ENCODE results near the gene INPP4B.

INPP4B gene

DNA sequence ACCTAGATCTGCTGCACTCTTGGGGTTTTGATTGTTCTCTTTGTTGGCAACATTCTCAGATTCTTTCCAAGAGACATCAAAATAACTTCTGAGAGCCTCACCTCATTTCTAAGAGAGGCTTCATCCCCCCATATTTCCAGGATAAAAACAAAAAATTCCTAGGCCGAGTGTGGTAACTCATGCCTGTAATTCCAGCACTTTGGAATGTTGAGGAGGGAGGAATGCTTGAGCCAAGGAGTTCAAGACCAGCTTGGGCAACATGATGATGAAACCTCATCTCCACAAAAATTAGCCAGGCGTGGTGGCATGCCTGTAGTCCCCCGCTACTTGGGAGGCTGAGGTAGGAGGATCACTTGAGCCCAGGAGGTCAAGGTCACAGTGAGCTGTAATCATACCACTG lies 477.0 kb downstream of the INPP4B start:
- no peak for DNase-seq

DNA sequence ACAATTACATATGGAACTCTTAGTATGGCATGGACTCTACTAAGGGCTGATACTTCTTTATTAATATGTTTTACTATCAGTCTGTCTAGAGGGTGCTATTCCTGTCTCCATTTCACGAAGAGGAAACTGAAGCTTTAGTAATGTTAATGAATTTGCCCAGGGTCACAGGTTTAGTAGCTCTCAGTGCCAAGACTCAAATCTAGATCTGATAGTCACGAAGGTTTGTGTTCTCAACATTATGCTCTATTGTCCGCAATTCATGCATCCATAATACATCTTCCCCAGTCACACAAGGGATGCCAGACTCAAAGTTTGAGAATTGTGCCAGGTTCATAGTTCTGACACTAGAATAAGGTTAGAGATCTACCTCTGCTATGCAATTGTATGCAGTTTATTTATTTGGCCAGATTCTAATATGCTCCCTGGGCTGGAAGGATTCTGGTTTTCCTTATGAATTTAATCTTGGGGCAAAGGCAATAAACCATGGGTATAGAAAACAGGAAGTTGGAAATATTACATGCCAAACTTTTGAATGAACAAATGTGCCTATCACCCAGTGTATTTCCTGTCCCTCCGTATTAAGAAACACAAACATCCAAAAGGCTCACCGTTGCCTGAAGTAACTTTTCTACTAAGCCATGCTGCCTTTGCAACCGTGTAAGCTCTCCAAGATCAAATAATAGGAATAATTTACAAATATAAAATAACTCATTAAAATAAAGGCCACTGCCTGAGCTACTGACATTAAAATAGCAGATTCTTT lies 478.5 kb downstream of the INPP4B start:
- no peak for DNase-seq

GRCh38 chr4:142366769-142367181 lies 479.3 kb downstream of the INPP4B start:
- no peak for DNase-seq

DNA sequence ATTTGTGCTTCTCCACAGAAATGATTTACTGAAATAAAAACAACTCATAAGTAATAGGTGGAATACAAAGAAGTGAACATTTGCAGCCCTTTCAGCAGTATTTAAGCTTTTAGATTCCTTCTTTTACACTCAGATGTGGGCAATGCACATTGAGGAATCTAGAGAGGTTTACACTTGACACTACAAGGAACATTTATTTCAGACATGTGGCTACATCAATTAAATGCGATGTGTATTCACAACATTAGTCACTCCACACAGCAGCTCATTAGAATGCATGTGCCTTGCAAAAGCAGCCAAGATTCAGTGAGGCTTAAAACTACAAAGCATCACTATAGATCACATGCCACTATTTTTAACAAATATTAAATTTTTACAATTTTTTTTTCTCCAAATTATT lies 480.7 kb downstream of the INPP4B start:
- no peak for DNase-seq

DNA sequence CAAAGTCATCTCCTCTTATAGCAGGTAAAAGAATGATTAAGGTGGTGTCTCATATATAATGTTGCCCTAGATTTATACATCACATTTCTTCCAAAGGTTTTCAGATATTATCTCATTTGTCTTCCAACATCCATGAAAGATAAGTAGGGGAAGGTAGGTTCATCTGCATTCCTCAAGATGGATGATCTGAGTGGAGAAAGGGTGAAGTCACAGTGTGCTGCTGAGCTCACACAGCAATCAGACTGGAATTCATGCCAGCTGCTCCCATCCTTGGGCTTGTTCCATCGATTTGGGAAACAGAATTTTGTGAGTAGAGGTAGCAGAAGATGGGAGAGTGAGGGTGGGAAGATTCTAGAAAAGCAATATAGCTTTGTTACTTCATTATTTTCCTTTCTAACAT lies 482.4 kb downstream of the INPP4B start:
- no peak for DNase-seq

DNA sequence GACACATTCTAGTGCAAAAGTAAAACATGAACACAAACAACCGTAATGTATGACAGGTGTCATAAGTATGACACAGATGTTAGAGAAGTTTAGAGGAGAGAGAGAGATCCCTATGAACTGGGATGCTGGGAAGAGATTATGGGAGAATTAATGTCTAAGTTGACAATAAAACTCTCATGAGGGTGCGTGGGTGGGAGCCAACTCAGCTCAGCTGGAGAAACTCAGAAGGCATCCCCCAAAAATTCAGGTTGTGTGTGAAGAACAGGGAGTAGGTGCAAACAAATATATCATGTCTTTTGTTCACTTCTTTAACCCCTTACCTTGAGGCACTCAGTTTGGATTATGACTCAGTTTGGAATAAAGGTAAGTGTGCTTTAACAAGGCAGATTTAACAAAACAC lies 484.1 kb downstream of the INPP4B start:
- no peak for DNase-seq

GRCh38 chr4:142360657-142361056 lies 485.4 kb downstream of the INPP4B start:
- no peak for DNase-seq

- DNase-seq, result no peak
These were observed 487.4 kb downstream of the INPP4B start for GRCh38 chr4:142358656-142359055.

DNA sequence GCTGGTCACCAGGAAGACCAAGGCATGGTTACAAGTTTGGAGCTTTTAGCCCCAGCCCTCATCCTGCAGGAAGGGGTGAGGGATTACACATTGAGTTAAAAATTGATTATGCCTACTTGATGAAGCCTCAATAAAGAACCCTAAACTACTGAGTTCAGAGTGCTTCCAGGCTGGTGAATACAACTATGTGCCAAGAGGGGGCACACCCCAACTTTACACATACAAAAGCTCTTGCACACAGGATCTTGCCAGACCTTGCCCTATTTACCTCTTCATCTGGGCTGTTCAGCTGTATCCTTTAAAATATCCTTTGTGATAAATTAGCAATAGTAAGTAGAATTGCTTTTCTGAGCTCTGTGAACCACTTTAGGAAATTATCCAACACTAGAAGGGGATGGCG lies 489.3 kb downstream of the INPP4B start:
- no peak for DNase-seq

DNA sequence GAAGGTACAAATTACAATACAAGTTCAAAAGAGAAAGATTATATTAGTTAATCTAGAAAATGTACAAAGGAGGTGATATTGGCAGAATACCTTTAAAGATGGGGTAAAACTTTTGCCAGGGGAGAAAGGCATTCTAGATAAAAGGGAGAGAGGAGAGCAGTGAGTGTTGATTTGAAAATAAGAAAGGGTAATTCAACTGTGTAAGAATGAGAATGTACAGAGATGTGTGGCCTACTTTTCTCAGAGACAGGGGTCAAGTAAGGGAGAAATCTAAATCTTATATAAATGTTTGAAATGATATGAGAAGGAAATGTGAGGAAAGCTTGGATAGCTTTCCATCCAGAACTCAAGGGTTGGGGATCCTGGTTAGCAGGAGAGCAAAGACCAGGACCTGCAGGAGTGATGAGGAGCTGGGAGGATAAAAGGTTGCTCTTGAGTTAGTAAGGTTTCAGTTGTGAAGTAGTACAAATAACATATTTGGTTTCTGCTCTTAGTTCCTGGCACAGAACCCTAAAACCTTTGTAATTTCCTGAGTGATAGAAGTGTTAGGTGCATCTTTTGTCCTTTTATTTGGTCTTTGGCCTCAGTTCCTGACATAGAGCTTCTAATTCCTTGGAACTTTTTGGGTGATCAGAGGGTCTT lies 489.9 kb downstream of the INPP4B start:
- DNase-seq, result no peak

DNA sequence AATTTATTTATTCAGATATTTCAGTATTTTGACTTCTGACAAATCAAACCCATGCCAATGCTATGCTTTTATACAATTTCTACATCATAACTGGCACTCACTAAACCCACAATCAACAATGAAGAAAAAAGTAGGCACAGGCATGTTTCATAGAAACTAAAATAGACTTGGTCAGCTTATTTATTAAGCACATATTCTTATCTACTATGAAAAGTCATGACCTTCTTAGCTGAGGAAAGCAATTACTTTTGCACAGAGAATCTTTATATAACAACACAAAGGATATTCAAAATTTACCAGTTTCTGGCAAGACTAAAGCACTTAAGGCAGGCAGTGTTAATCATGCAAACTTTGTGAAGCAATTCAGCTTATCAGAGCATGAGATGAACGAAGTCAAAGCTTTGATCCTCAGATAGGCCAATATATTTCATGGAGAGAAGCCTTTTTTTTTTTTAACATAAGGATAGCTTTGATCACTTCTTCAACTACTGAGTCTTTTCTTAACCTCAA lies 490.6 kb downstream of the INPP4B start:
- no peak for DNase-seq

- DNase-seq, result no peak
These were observed 491.2 kb downstream of the INPP4B start for GRCh38 chr4:142354794-142355420.

DNA sequence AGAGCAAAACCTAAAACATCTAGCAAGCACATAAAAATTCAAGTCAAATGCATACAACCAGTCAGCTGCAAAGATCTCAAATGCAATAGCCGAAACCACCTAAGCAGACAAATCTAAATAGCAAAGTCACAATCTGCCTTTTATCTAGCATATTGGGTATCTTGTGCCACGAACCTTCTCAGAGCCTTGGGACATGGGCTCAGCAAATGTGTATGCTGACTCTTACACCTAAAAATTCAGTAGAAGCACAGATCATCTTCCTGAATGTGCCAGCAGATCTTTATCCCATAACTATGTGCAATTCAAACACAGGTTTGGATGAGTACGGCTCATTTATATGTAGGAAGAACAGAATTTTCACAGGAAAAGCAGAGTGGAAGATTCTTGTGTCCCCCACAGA lies 492.1 kb downstream of the INPP4B start:
- no peak for DNase-seq

DNA sequence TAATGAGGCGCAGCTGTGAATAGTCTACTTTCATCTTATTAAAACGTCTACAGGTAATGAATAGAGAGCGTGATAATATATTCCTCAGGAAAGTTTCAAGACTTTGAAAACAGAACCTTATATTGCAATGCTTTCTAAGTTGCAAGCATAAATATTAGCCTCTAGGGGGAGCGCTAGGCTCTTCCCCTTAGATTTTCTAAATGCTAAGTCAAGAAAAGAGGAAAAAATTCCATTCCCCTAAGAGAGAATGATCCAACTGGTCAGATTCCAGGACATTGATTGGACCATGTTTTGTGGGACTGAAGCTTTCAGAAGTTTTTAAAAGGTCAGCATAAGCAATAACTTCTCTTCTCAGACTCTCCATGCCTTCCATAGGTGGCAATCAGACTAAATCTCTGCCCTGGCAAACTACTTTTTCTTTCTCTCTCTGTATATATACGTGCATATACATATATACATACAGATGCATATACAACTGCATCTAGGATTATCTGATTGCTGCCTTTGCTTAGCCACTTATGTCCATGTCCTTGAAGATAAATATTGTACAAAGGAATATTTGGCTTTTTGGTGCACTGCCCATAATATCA lies 492.9 kb downstream of the INPP4B start:
- DNase-seq, result no peak

DNA sequence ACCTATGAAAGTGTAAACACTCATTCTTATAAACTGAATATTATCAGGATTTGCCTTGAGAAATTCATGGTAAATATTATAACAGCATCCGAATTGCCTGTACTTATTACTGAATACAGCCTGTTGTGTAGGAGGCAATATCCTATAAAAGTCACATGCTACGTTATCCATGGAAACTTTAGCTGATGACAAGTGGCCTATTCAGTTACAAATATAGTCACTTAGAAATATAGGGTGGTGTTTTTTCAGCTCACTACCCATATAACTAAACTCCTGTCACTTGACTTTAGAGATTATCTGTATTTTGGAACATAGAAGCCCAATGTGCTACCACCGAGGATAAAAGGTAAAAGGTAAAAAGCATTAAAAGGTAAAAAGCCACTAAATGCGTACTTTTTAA lies 493.4 kb downstream of the INPP4B start:
- DNase-seq, result no peak

DNA sequence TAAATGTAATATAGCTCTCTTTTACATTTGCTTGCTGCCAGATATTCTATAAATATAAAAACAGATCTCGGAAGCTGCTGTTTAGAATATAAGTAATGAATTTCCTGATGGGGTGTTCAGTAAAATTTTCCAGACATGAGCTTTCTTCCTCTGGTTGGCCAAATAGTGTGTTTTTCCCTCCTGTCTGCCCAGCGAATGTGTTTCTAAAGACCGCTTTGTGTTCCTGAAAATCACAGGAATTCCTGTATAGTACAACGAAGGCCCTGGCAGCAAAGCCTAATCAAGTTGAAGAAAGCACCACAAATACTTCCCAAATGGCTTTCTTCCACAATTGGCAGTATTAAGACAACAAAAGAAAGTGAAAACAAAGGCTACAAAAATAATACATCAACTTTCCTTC lies 494.1 kb downstream of the INPP4B start:
- no peak for DNase-seq

DNA sequence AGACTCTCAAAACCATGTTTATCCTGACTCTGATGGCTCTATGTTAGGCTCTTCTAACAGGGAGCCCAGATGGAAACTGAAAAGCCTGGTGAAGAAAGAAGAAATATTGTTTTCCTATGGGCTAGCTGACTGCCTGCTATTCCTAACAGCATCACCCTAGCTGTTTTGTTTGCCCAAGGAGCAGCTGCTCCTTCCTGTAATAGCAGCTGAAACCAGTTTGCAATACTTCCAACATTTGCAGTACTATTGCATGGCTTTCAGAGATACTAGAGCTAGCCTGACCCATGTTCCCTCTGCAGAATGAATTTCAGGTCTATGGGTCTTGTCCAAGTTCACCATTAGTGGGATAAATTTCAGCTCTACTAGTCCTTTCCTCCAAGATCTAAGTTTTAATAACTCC lies 495.2 kb downstream of the INPP4B start:
- DNase-seq, result no peak

GRCh38 chr4:142348613-142349021 lies 497.5 kb downstream of the INPP4B start:
- DNase-seq, result no peak

DNA sequence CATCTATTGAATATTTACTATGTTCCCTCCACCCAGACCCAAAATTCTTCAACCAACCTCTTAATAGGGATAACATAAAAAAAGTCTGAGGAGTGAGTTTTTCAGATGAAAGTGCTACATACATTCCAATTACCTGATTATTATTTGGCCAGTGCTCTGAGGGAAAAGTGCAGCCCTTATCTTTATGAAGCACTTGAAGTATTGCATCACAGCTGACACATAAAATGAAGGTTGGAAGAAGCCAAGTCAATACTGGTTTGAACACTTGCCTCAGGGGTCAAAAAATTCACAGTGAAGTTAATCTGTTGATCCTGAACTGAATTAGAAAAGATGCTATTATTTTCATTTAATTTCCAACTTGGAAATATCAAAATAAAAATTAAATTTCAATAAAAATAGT lies 498.9 kb downstream of the INPP4B start:
- DNase-seq, result no peak

- no peak for DNase-seq
These were observed 500.2 kb downstream of the INPP4B start for GRCh38 chr4:142345924-142346323.

DNA sequence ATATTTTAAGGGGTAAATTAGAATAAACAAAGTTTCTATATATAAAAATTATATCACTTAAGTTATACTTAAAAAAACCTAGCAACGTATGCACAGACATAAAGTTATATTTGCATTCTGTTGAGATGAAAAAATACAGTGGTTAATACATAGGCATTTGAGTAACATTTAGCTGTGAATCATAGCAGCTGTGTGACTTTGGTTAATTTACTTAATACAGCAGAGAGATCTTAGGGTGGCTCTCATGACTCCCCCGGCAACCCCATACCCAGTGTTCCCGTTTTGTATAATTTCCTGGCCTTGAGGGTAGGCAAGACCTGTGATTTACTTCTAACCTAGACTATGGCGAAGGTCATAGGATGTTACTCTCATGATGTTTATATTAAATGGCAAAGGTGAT lies 504.8 kb downstream of the INPP4B start:
- no peak for DNase-seq

- DNase-seq, result no peak
These were observed 507.0 kb downstream of the INPP4B start for GRCh38 chr4:142339053-142339452.

DNA sequence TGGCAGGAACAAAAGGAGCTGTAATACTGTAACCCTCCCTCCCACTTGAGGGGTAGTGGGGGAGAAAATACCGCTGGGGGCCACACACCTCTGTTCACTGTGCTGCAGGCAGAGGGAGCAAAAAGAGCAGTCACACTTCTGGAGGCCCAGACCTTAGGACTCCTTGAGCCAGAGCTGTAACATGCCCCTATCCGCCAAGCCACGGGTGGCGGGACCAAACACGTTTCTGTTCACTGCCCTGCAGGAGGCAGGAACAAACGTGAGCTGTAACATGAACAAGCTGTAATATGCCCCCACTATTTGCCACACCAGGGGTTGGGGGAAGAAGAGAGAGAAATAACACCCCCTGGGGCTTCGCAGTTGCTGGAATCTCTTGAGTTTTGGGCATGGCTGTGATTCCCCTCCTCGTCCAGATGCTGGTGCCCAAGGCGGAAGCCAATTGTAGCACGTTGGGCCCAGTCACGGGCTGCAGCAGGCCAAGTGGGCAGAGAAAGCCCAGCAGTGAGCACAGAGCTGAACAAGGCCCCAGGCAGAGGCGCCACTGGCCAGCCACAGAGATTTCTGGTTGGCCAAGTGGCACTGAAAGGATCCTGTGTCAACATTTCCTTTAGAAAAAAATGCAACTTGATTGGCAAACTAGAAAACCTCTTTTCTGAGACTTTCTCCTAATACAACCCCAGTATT lies 509.7 kb downstream of the INPP4B start:
- DNase-seq, result no peak

All from activated naive CD4-positive, alpha-beta T cell (primary cell).